Adrenal gland (tissue), 5 donors: ENCODE measurements around the gene SLC51B.

Experiments used
- POLR2A ChIP-seq, 2 donors: fragments of 450-650 bp; IDR thresholded peaks; one replicate each; pipeline ENCODE4 v1.6.1; 2017; ENCODE audit warnings: antibody characterized with exemption in 2 of 2, mild to moderate bottlenecking in 2 of 2, moderate library complexity in 1 of 2
- TF ChIP-seq, protein P1 (sequence below), 6 experiments: fragments of 450-650 bp in 4 of 6; fragments of 200-600 bp in 2 of 6; sonication (generic) in 1 of 6; IDR thresholded peaks; 1 replicate in 5 of 6; 2 replicates in 1 of 6; pipeline versions ENCODE4 v1.5.1 to v1.8.0; 2016 to 2021; ENCODE audit warnings: antibody characterized with exemption in 6 of 6, mild to moderate bottlenecking in 2 of 6, moderate library complexity in 1 of 6
- donor health status: DM: no; HTN: no; CAD: no.

GRCh38 chr15:65095747-65096104, 50.5 kb downstream of the SLC51B start:
- TF ChIP-seq, protein P1, sequence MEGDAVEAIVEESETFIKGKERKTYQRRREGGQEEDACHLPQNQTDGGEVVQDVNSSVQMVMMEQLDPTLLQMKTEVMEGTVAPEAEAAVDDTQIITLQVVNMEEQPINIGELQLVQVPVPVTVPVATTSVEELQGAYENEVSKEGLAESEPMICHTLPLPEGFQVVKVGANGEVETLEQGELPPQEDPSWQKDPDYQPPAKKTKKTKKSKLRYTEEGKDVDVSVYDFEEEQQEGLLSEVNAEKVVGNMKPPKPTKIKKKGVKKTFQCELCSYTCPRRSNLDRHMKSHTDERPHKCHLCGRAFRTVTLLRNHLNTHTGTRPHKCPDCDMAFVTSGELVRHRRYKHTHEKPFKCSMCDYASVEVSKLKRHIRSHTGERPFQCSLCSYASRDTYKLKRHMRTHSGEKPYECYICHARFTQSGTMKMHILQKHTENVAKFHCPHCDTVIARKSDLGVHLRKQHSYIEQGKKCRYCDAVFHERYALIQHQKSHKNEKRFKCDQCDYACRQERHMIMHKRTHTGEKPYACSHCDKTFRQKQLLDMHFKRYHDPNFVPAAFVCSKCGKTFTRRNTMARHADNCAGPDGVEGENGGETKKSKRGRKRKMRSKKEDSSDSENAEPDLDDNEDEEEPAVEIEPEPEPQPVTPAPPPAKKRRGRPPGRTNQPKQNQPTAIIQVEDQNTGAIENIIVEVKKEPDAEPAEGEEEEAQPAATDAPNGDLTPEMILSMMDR (IDR thresholded peaks at IDR 0.05) = no peak
- no peak for TF ChIP-seq POLR2A (IDR thresholded peaks at IDR 0.05)
